ENCODE data around the gene OSBPL3.

OSBPL3 gene

GRCh38 chr7:24755541-24756407, 224.2 kb downstream of the OSBPL3 start:
- Mint-ChIP-seq H3K9me3 (no peaks in the 10 kb centered on the region), H3K36me3 (ENCODE audit: low read depth) (no peaks in the 10 kb centered on the region), H3K4me1 (ENCODE audit: low read depth) (peaks cover 33% of the 10 kb centered on the region), H3K4me3 (peak overlapping the region; percentile 83), H3K27ac (peak overlapping the region; percentile 74), H3K27me3 (peaks cover 63% of the 10 kb centered on the region)

DNA sequence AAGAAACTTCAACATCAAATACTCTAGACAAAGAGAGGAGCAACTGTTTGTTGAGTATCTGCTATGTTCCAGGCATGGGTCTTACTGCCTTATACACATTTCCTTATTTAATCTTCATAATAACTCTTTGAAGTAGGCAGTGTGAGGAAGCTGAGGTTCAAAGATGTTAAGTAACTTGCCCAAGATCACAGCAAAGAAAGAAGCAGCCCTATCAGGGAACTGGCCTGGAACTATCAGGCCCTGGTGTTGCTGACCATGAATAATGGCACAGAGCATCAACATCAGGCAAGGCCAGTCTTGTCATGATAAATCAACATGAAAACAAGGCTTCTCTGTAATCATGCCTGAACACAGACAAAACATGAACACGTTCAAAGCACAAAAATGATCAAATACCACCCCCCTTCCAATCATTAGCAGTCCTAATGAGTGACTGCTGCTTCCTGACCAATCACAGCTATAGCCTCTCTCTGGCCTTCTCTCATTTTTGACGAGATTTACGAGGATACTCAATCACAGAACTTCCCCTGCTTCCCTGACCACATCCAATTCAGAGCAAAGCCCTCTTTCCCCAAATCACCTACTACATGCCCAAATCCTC, 225.0 kb downstream of the OSBPL3 start:
- peaks cover 61% of the 10 kb centered on the region for H3K27me3 Mint-ChIP-seq
- peaks cover 33% of the 10 kb centered on the region for H3K4me1 Mint-ChIP-seq (ENCODE audit: low read depth)
- no peaks in the 10 kb centered on the region for H3K9me3 Mint-ChIP-seq
- H3K36me3 Mint-ChIP-seq (ENCODE audit: low read depth), result no peaks in the 10 kb centered on the region
- H3K27ac Mint-ChIP-seq, result peak overlapping the region; percentile 74
- H3K4me3 Mint-ChIP-seq, result peak overlapping the region; percentile 83

DNA sequence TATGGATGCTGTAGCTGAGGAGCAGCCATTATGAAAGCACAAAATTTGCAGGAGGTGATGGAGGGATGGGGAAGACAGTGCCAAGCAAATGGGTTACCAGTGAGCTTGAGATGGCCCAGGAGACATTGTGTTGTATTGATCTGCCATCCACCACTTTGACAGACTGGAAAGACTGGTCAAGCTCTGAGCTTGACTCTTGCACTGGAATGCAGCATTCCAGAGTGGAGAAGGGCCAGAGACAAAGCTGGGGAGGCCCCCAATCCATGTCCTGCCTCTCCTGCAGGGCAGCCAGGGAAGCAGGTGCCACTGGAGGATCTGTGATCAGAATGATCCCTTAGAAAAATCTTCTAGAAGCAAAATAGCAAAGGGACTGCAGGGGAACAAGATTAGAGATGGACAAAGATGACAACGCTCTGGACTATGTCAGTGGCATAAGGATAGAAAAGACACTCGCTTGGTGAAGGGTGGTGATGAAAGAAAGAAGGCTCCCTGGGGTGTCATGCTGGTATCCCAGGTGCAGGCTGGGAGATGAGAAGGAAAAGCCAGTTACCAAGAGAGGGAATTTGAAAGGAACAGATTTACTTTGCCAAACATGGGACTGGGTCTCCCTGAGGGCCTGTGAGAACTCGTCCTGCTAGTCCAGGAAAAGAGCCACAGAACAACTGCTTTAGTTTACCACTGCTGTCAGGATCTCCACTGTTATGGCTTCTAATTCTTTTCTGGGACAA, 227.7 kb downstream of the OSBPL3 start:
- Mint-ChIP-seq H3K4me1 (ENCODE audit: low read depth) (peaks cover 27% of the 10 kb centered on the region), H3K27me3 (peaks cover 51% of the 10 kb centered on the region), H3K36me3 (ENCODE audit: low read depth) (peaks cover 5% of the 10 kb centered on the region), H3K4me3 (no peak overlapping the region), H3K9me3 (no peaks in the 10 kb centered on the region), H3K27ac (no peak overlapping the region)

- no peak overlapping the region for H3K4me3 Mint-ChIP-seq
- peaks cover 5% of the 10 kb centered on the region for H3K36me3 Mint-ChIP-seq (ENCODE audit: low read depth)
- H3K27ac Mint-ChIP-seq, result no peak overlapping the region
- H3K27me3 Mint-ChIP-seq, result peaks cover 54% of the 10 kb centered on the region
- no peaks in the 10 kb centered on the region for H3K9me3 Mint-ChIP-seq
- peaks cover 23% of the 10 kb centered on the region for H3K4me1 Mint-ChIP-seq (ENCODE audit: low read depth)
Observed at GRCh38 chr7:24751484-24751883, 228.5 kb downstream of the OSBPL3 start.

- H3K27ac Mint-ChIP-seq, result no peak overlapping the region
- H3K4me3 Mint-ChIP-seq, result no peak overlapping the region
- peaks cover 5% of the 10 kb centered on the region for H3K36me3 Mint-ChIP-seq (ENCODE audit: low read depth)
- peaks cover 13% of the 10 kb centered on the region for H3K4me1 Mint-ChIP-seq (ENCODE audit: low read depth)
- H3K27me3 Mint-ChIP-seq, result peaks cover 61% of the 10 kb centered on the region
- no peaks in the 10 kb centered on the region for H3K9me3 Mint-ChIP-seq
Observed at GRCh38 chr7:24750441-24751055, 229.4 kb downstream of the OSBPL3 start.

DNA sequence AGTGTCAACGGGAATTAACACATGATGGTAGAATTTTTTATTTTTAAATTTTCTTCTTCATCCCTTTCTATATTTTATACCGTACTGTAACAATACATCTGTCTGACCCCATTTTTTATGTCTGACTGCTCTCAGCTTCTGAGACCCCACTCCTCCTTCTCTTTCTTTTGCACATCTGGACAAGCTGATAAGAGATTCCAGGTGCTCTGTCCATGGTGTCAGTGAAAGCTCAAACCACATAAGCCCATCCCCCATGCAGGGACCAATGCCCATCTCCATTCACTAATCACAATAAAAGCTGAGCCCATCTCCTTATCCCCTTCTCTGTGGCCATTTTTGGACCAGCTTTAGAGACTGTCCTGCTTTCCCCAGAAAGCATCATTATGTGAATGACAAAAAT, 231.5 kb downstream of the OSBPL3 start:
- Mint-ChIP-seq H3K27me3 (peaks cover 64% of the 10 kb centered on the region), H3K4me3 (no peak overlapping the region), H3K27ac (no peak overlapping the region), H3K4me1 (ENCODE audit: low read depth) (no peaks in the 10 kb centered on the region), H3K9me3 (no peaks in the 10 kb centered on the region), H3K36me3 (ENCODE audit: low read depth) (peaks cover 5% of the 10 kb centered on the region)
